HCT116 (cell line): ENCODE measurements around the gene RAB27A.

Experiments used
- POLR2AphosphoS5 ChIP-seq: IDR thresholded peaks from 2 replicates; pipeline ENCODE4 v1.6.1; 2011; ENCODE audit warnings: mild to moderate bottlenecking, low read depth, low read length, moderate library complexity
- YY1 ChIP-seq: IDR thresholded peaks from 2 replicates; pipeline ENCODE4 v1.6.1; 2011; ENCODE audit warnings: low read length, low read depth, moderate library complexity, mild to moderate bottlenecking; ENCODE audit not compliant: insufficient replicate concordance; ENCODE audit errors: extremely low read depth
- TF ChIP-seq, protein P1 (sequence below): IDR thresholded peaks from 2 replicates; pipeline ENCODE4 v1.6.1; 2012; ENCODE audit warnings: low read depth

GRCh38 chr15:55238877-55239276 is 50.7 kb downstream of the RAB27A start:
- TF ChIP-seq POLR2AphosphoS5 (no peak), YY1 (no peak)
- TF ChIP-seq, protein P1, sequence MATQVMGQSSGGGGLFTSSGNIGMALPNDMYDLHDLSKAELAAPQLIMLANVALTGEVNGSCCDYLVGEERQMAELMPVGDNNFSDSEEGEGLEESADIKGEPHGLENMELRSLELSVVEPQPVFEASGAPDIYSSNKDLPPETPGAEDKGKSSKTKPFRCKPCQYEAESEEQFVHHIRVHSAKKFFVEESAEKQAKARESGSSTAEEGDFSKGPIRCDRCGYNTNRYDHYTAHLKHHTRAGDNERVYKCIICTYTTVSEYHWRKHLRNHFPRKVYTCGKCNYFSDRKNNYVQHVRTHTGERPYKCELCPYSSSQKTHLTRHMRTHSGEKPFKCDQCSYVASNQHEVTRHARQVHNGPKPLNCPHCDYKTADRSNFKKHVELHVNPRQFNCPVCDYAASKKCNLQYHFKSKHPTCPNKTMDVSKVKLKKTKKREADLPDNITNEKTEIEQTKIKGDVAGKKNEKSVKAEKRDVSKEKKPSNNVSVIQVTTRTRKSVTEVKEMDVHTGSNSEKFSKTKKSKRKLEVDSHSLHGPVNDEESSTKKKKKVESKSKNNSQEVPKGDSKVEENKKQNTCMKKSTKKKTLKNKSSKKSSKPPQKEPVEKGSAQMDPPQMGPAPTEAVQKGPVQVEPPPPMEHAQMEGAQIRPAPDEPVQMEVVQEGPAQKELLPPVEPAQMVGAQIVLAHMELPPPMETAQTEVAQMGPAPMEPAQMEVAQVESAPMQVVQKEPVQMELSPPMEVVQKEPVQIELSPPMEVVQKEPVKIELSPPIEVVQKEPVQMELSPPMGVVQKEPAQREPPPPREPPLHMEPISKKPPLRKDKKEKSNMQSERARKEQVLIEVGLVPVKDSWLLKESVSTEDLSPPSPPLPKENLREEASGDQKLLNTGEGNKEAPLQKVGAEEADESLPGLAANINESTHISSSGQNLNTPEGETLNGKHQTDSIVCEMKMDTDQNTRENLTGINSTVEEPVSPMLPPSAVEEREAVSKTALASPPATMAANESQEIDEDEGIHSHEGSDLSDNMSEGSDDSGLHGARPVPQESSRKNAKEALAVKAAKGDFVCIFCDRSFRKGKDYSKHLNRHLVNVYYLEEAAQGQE: no peak
